ENCODE results near the gene SMU1.

GRCh38 chr9:33048054-33048465 lies 28.4 kb downstream of the SMU1 start:
- TF ChIP-seq CTCF (IDR thresholded peaks at IDR 0.05 in 4 of 5, conservative IDR thresholded peaks at IDR 0.05 in 1 of 5) (no peak), POLR2A (IDR thresholded peaks at IDR 0.05) (no peak)

Measured in gastrocnemius medialis (tissue), 4 donors.